ENCODE measurements around the gene PRKAG2.
"Not testable (repeated sequence)": the region's sequence is repeated elsewhere in the genome, so short reads cannot be mapped to it uniquely, and the experiment has no call there.

Gene PRKAG2

DNA sequence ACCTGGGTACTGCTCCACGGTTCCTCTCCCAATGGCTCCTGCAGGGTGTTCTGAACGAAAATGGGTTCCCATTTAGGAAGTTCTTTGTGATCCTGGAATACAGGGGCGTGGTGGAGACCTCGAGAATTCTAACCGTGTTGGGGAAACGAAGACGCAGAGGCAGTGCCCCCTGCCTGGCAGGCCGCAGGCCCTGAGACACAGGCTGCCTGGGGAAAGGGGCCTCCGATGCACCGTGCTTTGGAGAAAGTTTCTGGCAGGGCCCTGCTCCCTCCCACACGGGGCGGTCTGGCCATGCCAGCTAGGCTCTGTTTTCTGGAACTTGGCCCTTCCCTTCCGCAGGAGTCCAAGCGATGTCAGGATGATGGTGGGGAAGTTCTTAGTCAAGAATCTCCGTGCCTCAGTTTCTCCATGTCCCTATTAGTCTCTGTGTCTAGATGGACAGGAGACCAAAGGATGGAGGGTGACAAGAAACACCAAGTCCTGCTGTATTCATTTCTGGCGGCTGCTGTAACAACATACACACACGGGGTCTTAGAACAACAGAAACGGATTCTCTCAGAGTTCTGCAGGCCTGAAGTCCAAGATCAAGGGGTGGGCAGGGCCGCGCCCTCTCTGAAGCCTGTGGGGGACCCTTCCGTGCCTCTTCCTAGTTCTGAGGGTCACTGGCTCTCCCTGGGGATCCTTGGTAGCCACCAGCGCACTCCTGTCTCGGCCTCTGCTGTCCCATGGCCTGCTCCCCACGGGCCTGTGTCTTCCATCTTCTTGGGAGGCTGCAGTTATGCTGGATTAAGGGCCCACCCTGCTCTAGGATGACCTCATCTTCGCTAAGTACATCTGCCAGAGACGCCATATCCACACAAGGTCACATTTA, 27.7 kb downstream of the PRKAG2 start:
- no peak for DNase-seq

DNA sequence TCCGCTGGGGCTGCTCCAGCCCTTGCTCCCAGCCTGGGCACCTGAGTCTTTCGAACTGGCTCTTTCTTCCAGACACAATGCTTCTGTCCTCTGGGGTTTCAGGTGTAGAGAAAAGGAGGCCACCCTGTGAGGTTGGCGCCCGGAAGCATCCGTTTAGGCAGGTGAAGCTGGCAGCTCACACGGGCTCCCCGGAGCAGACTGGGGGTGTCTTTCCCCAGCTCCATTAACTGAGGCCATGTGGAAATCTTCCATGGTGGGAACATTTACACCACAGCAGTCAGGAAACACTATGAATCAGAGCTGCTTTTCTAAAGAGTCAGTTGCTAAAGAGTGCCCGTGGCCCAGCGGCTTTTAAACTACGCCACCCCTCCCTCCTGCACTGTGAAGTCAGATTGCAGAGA, 29.2 kb downstream of the PRKAG2 start:
- no peak for DNase-seq

DNA sequence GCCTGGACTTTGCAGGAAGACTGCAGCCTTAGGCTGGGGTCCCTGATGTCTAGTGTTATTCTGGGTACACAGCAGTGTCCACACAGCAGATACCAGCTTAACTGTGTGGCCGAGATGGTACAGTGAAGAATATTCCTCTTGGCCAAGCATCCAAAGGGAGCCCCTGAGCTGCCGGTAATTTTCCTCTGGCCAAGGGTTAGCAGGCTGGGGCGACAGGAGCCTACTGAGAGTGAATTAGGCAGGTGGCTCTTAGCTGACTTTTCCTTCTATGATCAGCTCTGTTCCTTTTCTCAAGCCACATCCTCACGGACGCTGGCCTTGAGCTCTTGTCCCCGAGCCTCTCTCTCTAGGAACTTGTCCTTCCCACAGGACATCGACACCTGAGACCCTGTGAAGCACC, 29.8 kb downstream of the PRKAG2 start:
- DNase-seq: no peak

DNA sequence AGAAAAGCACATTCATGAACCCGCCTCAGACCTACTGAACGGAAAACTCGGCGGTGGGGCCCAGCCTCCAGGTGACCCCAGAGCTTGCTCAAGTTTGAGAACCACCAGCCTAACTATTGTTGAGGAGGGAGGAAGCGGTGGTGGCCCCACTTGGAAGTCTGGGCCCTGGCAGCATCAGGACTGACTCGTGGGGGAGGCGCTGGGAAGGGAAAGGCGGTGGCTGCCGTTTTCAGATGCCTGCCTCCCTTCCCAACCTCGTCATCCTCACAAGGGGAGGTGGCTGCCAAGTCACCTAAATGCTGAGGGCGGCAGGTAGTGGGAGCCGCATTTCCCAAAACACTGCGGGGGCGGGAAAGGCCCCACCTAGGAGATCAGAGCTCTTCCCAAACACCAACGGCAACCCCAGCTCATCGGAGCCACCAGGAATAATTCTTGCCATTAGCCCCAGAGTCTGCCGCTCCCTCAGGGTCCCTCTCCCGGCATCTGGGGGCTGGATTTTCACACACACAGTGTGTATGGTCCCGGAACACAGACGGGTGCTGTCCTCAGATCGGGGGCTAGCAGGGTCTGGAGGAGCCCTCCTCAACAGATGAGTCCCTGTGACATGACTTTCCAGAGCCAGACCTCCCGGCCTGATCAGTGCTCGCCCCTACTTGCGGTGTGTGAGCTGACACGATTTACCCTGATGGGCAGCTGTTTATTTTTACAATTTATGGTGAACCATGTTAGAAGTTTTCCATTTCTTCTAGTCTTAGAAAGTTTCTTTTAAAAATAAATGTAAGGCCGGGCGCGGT, 31.3 kb downstream of the PRKAG2 start:
- DNase-seq: no peak

DNA sequence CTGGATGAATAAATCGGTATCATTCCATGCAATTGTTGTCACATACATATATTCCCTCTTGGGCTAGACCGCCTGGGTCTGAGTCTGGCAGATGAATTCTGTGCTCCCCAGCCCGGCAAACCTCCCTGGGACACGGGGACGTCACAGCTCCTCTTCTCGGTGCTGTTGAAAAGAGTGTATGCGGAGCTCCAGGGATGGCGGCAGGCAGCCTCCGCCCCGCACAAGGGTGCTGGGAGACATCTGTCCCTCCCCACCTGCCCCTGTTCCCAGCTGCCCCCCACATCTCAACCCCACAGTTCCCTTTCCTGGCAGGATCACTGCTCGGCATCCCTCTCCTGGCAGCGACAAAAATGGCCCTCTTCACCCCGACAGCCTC, 32.1 kb downstream of the PRKAG2 start:
- DNase-seq: no peak

DNA sequence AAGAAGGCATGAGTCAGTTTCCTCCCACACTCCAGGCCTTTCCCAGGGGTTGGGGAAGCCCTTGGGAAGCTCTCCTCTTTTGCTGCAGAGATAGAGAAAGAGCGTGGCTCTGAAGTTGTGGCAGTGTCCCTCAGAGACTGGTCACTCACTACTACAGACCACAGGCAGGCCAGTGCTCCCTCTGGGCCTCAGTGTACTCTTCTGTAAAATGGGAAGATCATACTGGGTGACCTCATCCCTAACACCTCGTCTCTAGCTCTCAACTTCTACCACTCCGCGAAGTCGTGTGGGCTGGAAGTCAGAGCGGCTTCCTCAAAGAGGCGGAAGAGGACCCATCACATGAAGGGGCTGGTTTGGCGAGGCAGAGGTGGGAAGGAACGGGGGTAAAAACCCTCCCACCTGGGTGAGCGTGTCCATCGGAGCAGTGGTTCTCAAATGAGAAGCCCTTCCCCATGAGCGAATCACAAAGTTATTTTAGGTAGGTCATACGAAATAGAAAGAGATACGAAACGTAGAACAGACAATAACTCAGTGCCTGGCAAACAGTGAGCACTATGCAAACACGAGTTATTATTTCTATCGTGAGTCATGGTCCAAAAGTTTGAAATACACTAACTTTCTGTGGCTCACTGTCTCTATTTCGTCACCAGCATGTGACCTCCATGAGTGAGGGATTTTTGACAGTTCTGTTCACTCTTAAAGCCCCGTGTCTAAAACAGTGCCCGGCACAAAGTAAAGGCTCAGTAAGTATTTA, 32.7 kb downstream of the PRKAG2 start:
- DNase-seq: no peak

DNA sequence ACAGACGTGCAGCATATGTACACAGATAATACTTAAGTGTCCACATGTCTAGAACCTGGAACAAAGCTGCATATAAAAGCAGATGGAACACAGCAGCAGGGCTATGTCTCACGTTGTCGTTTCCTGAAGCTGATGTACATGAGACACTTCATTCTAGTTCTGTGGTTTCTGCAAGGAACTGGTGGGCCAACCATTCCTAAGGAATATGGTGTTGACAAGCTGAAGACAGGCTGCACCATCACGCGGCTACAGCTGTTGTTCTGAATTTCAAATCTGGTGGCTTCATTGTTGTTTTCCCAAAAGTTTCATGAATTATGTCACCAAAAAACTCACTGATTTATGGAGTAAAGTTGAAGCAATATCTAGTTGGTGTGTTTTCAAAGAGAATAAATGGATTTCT, 33.7 kb downstream of the PRKAG2 start:
- DNase-seq: no peak

DNA sequence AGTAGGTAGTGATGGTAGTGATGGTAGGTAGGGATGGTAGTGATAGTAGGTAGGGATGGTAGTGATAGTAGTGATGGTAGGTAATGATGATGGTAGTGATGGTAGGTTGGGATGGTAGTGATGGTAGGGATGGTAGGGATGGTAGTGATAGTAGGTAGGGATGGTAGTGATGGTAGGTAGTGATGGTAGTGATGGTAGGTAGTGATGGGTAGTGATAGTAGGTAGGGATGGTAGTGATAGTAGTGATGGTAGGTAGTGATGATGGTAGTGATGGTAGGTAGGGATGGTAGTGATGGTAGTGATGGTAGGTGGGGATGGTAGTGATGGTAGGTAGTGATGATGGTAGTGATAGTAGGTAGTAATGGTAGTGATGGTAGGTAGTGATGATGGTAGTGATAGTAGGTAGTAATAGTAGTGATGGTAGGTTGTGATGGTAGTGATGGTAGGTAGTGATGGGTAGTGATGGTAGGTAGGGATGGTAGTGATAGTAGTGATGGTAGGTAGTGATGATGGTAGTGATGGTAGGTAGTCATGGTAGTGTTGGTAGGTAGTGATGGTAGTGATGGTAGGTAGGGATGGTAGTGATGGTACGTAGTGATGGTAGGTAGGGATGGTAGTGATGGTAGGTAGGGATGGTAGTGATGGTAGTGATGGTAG, 35.4 kb downstream of the PRKAG2 start:
- DNase-seq: not testable (repeated sequence)

DNA sequence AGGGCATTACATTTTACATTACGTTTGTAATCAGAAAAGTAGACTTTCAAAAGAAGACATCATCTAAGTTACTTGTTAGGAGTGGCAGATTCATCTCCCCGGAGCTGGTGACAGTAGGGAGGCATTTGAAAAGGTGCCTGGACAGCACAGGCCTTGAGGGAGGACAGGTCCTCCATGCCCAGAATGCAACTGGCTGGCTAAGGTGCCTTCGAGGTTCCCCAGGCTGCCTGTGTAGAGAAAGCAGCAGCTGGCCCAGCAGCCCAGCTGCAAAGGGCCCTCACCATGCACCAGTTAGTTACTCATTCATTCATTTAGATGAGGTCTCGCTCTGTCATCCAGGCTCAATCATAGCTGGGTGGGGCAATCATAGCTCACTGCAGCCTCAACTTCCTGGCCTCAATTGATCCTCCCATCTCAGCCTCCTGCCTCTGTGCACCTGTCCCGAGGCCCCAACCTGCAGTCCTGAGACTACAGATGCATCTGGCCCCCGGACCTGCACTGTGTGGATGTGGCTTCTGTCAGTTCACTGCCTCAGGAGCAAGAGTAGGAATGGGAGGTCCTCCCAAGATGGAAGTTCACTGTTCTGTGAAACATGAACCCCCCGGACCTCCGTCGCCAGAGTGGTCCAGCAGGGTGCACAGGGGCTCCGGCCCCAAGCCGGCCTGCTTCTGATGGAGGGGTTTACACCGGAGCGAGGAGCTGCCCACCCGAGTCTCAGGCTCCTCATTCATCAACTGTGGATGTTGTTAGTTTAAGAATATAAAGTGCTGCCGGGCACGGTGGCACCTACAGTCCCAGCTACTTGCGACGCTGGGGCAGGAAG, 36.6 kb downstream of the PRKAG2 start:
- DNase-seq: no peak

DNA sequence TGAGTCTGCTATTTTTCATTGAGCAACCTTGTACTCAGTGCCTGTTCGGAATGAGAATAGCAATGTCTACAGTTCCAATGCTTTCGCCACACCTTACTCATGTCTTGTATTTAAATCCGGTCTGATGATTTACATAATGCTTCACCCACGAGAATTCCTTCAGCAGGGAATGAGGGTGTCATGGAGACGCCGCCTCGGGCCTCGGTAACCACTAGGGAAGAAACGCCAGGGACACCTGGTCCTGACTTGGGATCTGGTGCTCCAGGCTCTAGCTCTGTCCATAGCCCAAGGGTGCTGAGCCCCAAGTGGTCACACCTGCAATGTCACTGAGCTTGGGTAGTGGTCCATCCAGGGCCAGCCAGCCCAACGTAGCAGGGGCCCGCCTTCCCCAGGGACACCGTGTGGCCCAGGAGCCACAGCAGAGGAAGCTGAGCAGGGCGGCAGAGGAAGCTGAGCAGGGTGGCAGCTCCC, 37.4 kb downstream of the PRKAG2 start:
- no peak for DNase-seq

DNA sequence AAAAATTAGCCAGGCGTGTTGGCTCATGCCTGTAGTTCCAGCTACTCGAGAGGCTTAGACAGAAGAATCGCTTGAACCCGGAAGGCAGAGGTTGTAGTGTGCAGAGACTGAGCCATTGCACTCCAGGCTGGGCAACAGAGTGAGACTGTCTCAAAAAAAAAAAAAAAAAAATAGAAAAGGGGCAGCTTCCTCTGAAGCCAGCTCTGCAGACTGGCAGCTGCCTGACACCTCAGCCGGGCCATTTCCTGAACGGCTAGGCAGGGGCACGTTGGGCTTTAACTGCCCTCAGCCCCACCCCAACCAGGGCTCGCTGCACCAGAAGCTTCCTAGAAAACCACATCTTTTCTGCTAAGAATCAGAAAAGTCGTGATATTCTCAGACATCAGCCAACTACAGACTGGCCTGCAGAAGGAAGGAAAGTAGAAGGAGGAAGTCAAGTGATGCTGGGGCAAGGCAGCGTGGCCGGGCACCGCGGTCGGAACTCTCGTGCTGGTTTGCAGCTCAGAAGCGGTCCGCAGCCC, 38.0 kb downstream of the PRKAG2 start:
- DNase-seq: no peak

DNA sequence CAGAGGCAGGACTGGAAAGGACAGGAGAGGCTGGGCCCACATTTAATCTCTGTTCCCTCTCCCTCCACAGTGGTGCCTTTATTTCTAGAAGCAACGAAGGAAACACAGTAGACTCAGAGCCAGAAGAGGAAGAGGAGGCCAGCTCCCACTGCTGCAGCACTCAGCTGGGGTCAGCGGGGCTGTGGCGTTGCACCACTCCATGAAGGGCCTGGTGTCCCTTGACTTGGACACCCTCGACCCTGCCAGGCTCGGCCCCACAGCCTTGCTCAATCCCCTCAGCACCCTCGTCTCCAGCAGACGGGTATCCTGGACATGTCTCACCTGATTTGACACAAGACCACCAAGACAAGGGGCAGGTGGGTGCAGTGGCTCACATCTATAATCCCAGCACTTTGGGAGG, 38.8 kb downstream of the PRKAG2 start:
- no peak for DNase-seq

DNA sequence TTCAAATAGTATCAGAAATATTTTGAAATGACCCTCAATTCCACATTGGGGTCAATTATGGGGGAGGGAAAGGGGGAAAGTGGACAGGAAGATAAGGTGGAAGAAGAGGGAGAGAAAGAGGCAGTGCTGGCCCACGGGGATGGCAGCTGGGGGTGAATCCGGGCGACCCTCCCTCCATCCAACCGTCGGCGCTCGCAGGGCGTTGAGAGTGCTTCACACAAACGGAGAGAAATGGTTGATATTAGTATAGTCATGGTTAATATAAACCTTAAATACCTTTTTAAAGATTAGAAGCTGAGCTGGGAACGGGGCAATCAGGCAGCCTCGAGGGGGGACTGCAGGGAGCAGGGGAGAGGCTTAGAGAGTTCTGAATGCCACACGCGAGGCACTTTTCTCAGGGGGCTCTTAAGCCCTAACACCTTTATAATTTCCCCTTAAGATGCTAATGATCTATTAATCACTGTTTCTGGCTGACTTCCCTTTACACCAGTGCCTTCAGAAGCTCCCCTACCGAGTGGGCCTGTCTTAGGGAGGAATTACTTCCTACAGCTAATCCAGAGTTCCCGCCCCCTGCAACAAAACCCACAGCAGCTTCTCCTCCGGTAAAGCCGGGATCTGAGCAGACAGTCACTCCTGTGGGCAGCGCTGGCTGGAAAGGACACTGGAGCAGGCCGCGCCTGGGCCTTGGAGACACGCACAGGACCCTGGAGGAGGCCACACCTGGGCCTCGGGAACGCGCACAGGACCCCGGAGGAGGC, 39.5 kb downstream of the PRKAG2 start:
- no peak for DNase-seq

DNA sequence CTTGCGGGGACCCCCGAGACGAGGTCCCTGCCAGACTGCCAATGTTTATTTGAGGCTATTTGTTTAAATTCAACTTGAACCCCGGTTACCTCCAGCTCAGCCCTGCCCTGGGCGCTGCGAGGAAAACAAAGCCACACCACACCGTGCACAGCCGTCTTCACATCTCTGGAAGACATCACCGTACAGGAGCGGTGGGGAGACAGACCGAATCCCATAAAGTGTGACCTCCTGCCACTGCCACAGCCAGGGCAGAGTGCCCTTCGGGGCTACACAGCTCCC, 40.0 kb downstream of the PRKAG2 start:
- no peak for DNase-seq

DNA sequence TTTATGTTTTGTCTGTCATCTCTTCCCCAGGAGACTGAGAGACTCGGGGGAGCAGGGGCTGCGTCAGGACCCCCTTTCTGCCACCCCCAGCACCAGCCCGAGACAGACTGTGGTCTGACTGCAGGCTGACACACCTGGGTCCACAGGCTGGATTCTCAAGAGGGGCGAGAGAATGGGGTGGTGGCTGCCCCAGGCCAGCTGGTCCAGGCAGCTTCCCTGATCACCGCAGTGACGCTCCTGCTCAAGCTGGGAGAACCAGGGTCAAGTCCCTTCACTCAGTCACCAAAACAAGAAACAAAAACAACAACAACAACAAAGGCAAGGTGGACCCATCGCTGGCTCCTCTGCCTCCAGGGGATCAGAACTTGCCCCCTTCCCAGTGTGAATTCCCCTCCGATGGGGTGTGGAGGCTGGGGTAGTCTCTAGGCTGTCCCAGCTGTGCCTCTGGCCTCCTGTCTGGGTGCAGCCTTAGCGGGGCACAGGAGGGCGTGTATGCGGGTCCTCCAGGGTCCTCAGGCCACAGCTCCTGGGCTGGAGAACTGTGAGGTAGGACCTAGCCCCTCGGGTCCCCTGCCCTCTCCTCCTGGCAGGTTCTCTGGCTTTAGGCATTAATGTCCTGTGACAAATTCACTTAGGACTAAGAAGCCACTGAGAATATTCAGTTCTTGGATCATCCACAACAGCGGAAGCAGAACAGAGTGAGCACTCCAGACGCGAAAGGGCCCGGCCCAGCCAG, 40.6 kb downstream of the PRKAG2 start:
- no peak for DNase-seq

DNA sequence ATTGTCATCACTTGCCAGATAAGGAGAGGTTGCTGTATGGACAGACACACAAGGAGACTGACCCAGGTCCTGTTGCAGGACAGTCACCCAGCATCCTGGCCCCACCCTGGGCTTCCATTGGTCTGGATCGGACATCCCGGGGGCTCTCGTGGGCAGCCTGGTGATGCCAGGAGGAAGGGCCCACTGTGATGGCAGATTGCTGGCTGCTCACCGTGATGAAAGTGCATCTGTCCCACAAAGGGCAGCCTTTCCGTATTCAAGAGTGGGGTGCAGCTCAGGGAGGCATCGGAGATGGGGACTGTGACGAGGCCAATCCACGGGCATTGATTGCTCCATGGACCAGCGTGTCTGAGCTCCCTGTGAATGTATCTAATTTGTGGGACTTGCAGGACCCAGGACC, 41.3 kb downstream of the PRKAG2 start:
- DNase-seq: no peak

DNA sequence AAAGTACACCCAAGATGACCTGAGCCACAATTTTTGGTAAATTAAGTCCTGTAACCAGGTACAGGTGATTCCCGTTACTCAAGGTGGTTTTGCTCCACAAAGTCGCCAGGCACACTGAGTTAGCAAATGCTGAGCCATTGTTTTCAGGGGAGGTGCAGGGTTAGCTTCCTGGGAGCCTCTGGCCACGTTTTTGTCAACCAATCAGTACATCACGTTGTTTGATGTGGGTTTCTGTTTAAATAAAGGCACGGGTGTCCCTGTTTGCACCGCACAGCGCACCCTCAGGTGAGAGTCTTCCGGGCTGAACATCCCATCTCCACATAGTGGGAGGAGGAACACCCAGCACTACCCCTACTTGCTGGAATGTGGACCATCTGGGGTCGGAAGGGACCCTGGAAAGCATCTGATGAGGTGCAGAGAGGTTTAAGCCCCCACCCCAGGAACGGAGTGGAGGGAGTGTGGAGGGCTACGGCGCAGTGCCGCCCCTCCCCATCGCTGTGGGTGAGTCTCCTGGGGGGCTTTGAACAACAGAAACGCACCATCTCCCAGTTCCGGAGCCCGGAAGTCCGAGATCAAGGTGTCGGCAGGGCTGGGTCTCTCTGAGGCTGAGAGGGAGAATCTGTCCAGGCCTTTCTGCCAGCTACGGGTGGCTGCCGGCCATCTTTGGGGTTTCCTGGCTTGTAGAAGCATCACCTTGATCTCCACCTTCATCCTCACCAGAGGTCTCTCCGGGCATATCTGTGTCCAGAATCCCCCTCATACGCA, 42.5 kb downstream of the PRKAG2 start:
- DNase-seq: no peak

DNA sequence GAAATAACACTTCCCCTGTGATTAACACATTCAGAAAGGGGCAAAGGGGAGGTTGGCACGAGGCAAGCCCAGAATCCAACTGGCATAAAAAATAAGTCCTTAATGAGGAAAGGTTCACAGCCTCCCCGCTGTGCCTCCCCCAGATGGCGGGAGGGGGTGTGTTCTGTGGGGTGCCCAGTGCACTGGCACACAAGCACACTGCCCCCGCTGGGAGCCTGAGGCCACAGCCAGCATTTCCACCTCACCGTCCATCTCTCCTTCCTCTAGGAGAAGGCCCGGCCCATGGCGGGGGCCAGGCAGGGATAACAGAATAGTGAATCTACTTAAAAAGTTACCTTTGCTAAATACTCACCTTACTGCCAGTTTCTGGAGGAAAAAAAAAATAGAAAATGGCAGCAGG, 43.2 kb downstream of the PRKAG2 start:
- no peak for DNase-seq

DNA sequence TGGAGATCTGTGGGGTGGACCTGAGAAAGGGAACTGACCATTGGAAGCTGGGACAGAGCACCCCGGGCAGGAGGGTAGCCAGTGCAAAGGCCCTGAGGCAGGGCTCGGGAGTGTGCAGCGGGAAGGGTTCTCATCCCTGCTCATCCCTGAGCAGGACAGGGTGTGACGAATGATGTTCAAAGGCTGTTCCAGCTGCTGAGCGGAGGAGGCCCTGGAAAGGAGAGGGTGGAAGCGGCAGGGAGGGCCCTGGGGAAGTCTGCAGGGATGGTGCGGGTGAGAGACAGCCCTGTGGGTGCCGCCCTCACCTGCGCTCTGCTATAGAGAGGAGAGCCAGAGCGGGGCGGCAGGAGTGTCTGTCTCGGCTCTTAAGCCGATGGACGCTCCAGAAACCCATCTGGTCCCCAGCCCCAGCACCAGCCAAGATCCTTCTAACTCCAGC, 43.7 kb downstream of the PRKAG2 start:
- no peak for DNase-seq

DNA sequence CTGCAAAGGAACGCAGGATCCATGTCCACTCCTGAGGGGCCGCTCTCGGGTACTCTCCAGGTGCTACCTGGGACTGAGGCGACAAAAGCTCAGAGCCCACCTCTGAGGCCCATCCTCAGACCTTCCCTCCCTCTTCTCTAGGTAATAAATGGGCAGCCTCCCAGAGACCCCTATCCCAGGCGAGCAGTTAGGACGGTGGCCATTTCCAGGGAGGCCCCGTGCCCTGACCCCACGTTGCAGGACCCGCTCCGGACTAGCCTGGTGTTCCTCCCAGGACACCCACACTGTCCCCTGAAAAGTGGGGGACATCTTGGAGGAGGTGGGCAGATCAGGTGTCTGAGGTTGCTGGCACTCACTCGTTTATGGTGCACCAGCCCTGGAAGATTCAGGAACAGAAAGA, 44.3 kb downstream of the PRKAG2 start:
- DNase-seq: no peak
